HG03108 (cell line): ENCODE data around the gene B3GNT7.
"Not testable (repeated sequence)": the region's sequence is repeated elsewhere in the genome, so short reads cannot be mapped to it uniquely, and the experiment has no call there.

Experiments
- ATAC-seq: cut with Tn5 transposase; IDR thresholded peaks from one replicate; pipeline ENCODE4 v1.9.1; 2021; ENCODE audit warnings: moderate library complexity; ENCODE audit not compliant: unreplicated experiment

The B3GNT7 gene

GRCh38 chr2:231395188-231396057 is at the start of gene B3GNT7:
TSS of gene B3GNT7 (plus strand) at chr2:231395710. CDS start at chr2:231395804, 94 bp downstream.
- no peak for ATAC-seq

- no peak for ATAC-seq
These were observed 48.4 kb upstream of the B3GNT7 start for GRCh38 chr2:231347081-231347480.

- ATAC-seq: no peak
These were observed 47.9 kb upstream of the B3GNT7 start for GRCh38 chr2:231347638-231348037.

GRCh38 chr2:231348173-231348572 is 47.3 kb upstream of the B3GNT7 start:
- ATAC-seq: no peak

GRCh38 chr2:231348704-231349373 is 46.7 kb upstream of the B3GNT7 start:
- no peak for ATAC-seq

GRCh38 chr2:231349374-231349735 is 46.2 kb upstream of the B3GNT7 start:
- not testable (repeated sequence) for ATAC-seq

GRCh38 chr2:231351648-231352047 is 43.9 kb upstream of the B3GNT7 start:
- no peak for ATAC-seq

GRCh38 chr2:231353469-231353868 is 42.0 kb upstream of the B3GNT7 start:
- no peak for ATAC-seq

- ATAC-seq: no peak
These were observed 39.7 kb upstream of the B3GNT7 start for GRCh38 chr2:231355508-231356465.

- ATAC-seq: no peak
These were observed 39.1 kb upstream of the B3GNT7 start for GRCh38 chr2:231356466-231356844.

GRCh38 chr2:231357048-231357447 is 38.5 kb upstream of the B3GNT7 start:
- ATAC-seq: no peak

- ATAC-seq: no peak
These were observed 37.6 kb upstream of the B3GNT7 start for GRCh38 chr2:231357931-231358330.

- no peak for ATAC-seq
These were observed 36.1 kb upstream of the B3GNT7 start for GRCh38 chr2:231359441-231359840.

- ATAC-seq: no peak
These were observed 35.6 kb upstream of the B3GNT7 start for GRCh38 chr2:231359948-231360347.

GRCh38 chr2:231360401-231360800 is 35.1 kb upstream of the B3GNT7 start:
- ATAC-seq: no peak

GRCh38 chr2:231360881-231361371 is 34.6 kb upstream of the B3GNT7 start:
- no peak for ATAC-seq

- peak; percentile 96 for ATAC-seq
These were observed 33.6 kb upstream of the B3GNT7 start for GRCh38 chr2:231361701-231362554.

- ATAC-seq: no peak
These were observed 32.8 kb upstream of the B3GNT7 start for GRCh38 chr2:231362555-231363184.

GRCh38 chr2:231364061-231364460 is 31.4 kb upstream of the B3GNT7 start:
- no peak for ATAC-seq
